Fibroblast of skin of right biceps (primary cell): Measurements from ENCODE around the gene OAS3.
A peak's percentile ranks its signal among the peaks of the same experiment; 100 is the strongest.
"Not testable (repeated sequence)": the region's sequence is repeated elsewhere in the genome, so short reads cannot be mapped to it uniquely, and the experiment has no call there.

Experiments
- DNase-seq: peaks from one replicate; pipeline ENCODE4 v3.0.0-alpha.2; 2013

Gene OAS3

GRCh38 chr12:112987561-112987960 lies 49.3 kb downstream of the OAS3 start:
- DNase-seq = no peak

GRCh38 chr12:112988224-112988623 lies 50.0 kb downstream of the OAS3 start:
- DNase-seq = no peak

- not testable (repeated sequence) for DNase-seq
Observed at GRCh38 chr12:112988823-112989385, 50.6 kb downstream of the OAS3 start.

GRCh38 chr12:112989806-112990205 lies 51.5 kb downstream of the OAS3 start:
- DNase-seq = no peak

GRCh38 chr12:112992541-112993398 lies 54.5 kb downstream of the OAS3 start:
- peak; percentile 53 for DNase-seq

GRCh38 chr12:112995008-112995407 lies 56.7 kb downstream of the OAS3 start:
- no peak for DNase-seq

GRCh38 chr12:112996501-112996900 lies 58.2 kb downstream of the OAS3 start:
- DNase-seq = no peak

GRCh38 chr12:112997506-112997905 lies 59.2 kb downstream of the OAS3 start:
- no peak for DNase-seq

- DNase-seq = no peak
Observed at GRCh38 chr12:112998987-112999767, 60.9 kb downstream of the OAS3 start.

- no peak for DNase-seq
Observed at GRCh38 chr12:113000433-113000832, 62.2 kb downstream of the OAS3 start.

- no peak for DNase-seq
Observed at GRCh38 chr12:113002155-113002554, 63.9 kb downstream of the OAS3 start.

- no peak for DNase-seq
Observed at GRCh38 chr12:113002676-113003075, 64.4 kb downstream of the OAS3 start.

GRCh38 chr12:113003636-113004035 lies 65.4 kb downstream of the OAS3 start:
- no peak for DNase-seq

GRCh38 chr12:113005762-113006161 lies 67.5 kb downstream of the OAS3 start:
- DNase-seq = no peak

GRCh38 chr12:113006206-113006605 lies 67.9 kb downstream of the OAS3 start:
- no peak for DNase-seq

GRCh38 chr12:113006641-113007040 lies 68.4 kb downstream of the OAS3 start:
- no peak for DNase-seq

- peak; percentile 3 for DNase-seq
Observed at GRCh38 chr12:113007166-113007565, 68.9 kb downstream of the OAS3 start.

GRCh38 chr12:113010701-113011100 lies 72.4 kb downstream of the OAS3 start:
- DNase-seq = no peak

- DNase-seq = no peak
Observed at GRCh38 chr12:113014565-113014964, 76.3 kb downstream of the OAS3 start.

GRCh38 chr12:113016796-113017195 lies 78.5 kb downstream of the OAS3 start:
- no peak for DNase-seq

GRCh38 chr12:113019025-113019424 lies 80.8 kb downstream of the OAS3 start:
- peak; percentile 1 for DNase-seq

GRCh38 chr12:113021500-113021899 lies 83.2 kb downstream of the OAS3 start:
- DNase-seq = no peak
